Large intestine (tissue), 3 donors: Measurements from ENCODE around the gene FITM2. TPM values are rescaled to one million over a fixed set of nuclear protein-coding genes. Genes with fewer than 3 reads are reported as not detected.

Experiments
- DNase-seq, 2 donors: peaks; one replicate each; pipeline versions ENCODE4 v3.0.0 to v3.0.0-alpha.2; 2013
- H3K27ac ChIP-seq: one replicate; pipeline ENCODE4 v1.5.1; 2013; ENCODE audit warnings: low read length
- H3K27me3 ChIP-seq: 2 replicates; pipeline ENCODE4 v1.6.1; 2013; ENCODE audit warnings: low read length; ENCODE audit not compliant: control insufficient read depth, insufficient read depth
- H3K36me3 ChIP-seq: 2 replicates; pipeline ENCODE4 v1.6.1; 2013; ENCODE audit warnings: low read length; ENCODE audit not compliant: control insufficient read depth, insufficient read depth
- H3K4me1 ChIP-seq: one replicate; pipeline ENCODE4 v1.6.1; 2013; ENCODE audit warnings: low read length; ENCODE audit not compliant: control insufficient read depth, insufficient read depth
- H3K4me3 ChIP-seq: one replicate; pipeline ENCODE4 v1.5.1; 2013; ENCODE audit warnings: low read length
- H3K9me3 ChIP-seq: one replicate; pipeline ENCODE4 v1.6.1; 2013; ENCODE audit warnings: mild to moderate bottlenecking, low read depth, low read length, moderate library complexity; ENCODE audit not compliant: control insufficient read depth
- WGBS: methylation state at CpG from one replicate; pipeline ENCODE4 v1.1.5; 2013; ENCODE audit warnings: low lambda C conversion rate; ENCODE audit not compliant: insufficient coverage; 5-methylcytosine and 5-hydroxymethylcytosine counted together
- polyA plus RNA-seq: library from polyadenylated mRNA; unstranded; fragments of 120-200 nt; gene quantifications from one replicate; pipeline ENCODE4 v1.2.1, GENCODE V29; 2013

The FITM2 gene
- polyA plus RNA-seq, 1 donor: 7.4 TPM

GRCh38 chr20:44264287-44264686 is 46.7 kb downstream of the FITM2 start:
- Histone ChIP-seq H3K9me3 (no peaks in the 10 kb centered on the region), H3K36me3 (no peaks in the 10 kb centered on the region), H3K4me1 (no peaks in the 10 kb centered on the region), H3K4me3 (no peak overlapping the region), H3K27me3 (no peaks in the 10 kb centered on the region), H3K27ac (no peak overlapping the region)
- WGBS: no CpG with 5 or more reads among the region's 5 CpGs
- DNase-seq: no peak

- DNase-seq: no peak
- 82% methylated on average over 4 of the region's 28 CpGs for WGBS
- no peak overlapping the region for H3K27ac ChIP-seq
Measured at GRCh38 chr20:44258226-44258890, 52.6 kb downstream of the FITM2 start.

GRCh38 chr20:44256961-44257360 is 54.0 kb downstream of the FITM2 start:
- no peak for DNase-seq

More at GRCh38 chr20:44258226-44258890, 52.6 kb downstream of the FITM2 start:
- no peaks in the 10 kb centered on the region for H3K27me3 ChIP-seq
- H3K9me3 ChIP-seq: no peaks in the 10 kb centered on the region
- H3K4me3 ChIP-seq: no peak overlapping the region
- no peaks in the 10 kb centered on the region for H3K36me3 ChIP-seq
- H3K4me1 ChIP-seq: no peaks in the 10 kb centered on the region

DNA sequence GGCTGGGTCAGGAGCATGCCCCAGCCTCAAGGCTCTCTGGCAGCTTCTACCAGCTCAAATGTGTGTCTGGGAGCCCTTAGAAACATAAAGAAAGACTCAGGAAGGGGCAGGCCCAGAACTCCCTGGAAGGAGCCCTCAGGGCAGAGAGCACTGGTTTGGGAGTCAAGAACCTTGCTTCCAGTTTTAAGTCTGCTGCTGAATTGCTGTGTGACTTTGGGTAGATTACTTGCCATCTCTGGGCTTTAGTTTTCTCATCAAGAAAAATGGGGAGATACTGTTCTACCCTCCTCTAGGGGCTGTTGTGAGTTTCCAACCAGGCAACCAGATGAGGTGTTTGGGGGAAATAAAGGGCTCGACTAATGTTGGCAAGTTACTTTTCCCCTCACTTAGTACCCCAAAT is 55.1 kb downstream of the FITM2 start:
- Histone ChIP-seq H3K4me3 (no peak overlapping the region), H3K4me1 (no peaks in the 10 kb centered on the region), H3K9me3 (no peaks in the 10 kb centered on the region), H3K27ac (no peak overlapping the region), H3K36me3 (no peaks in the 10 kb centered on the region), H3K27me3 (no peaks in the 10 kb centered on the region)
- no CpG with 5 or more reads among the region's 1 CpG for WGBS
- no peak for DNase-seq

More at GRCh38 chr20:44256961-44257360, 54.0 kb downstream of the FITM2 start:
- no peaks in the 10 kb centered on the region for H3K27me3 ChIP-seq
- H3K4me1 ChIP-seq: no peaks in the 10 kb centered on the region
- no CpG with 5 or more reads among the region's 21 CpGs for WGBS
- H3K36me3 ChIP-seq: no peaks in the 10 kb centered on the region
- H3K4me3 ChIP-seq: no peak overlapping the region
- no peak overlapping the region for H3K27ac ChIP-seq
- no peaks in the 10 kb centered on the region for H3K9me3 ChIP-seq

DNA sequence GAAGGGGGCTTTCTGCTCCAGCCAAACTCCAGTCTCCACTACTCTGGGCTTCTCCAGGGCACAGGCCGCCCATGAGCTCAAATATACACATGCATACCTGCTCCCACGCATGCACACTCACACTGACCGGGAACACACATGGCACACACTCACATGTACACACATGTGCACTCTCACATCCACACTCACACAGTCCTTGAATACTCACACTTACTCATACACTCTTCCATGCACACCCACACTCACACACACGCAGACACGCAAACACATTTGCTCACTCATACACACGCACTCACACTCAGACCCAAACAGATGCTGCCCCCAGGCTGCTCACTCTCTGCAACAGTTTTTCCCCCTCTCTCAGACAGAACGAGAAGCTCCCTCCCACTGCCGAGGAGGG is 56.9 kb downstream of the FITM2 start:
- Histone ChIP-seq H3K27me3 (no peaks in the 10 kb centered on the region), H3K4me1 (no peaks in the 10 kb centered on the region), H3K9me3 (no peaks in the 10 kb centered on the region), H3K27ac (no peak overlapping the region), H3K36me3 (no peaks in the 10 kb centered on the region), H3K4me3 (no peak overlapping the region)
- no peak for DNase-seq
- WGBS: no CpG with 5 or more reads among the region's 8 CpGs

DNA sequence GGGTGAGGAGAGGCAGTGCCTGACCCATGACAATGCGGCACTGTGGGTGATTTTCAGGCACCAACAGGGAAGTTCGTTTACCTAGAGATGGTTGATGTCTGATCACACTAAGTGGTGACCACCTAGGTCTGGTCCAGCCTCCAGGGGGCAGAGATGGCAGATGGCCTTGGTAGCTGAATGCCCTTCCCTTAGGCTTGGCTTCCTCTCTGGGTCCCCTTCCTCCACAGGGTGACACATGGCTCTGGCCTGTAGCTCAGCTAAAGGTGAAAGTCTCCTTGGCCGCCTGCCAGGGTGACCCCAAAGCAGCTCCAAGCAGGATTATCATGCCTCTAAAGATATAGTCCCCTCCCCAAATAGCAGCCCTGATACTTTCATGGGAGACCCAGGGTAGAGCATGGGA is 57.5 kb downstream of the FITM2 start:
- Histone ChIP-seq H3K9me3 (no peaks in the 10 kb centered on the region), H3K27me3 (no peaks in the 10 kb centered on the region), H3K36me3 (no peaks in the 10 kb centered on the region), H3K4me1 (no peaks in the 10 kb centered on the region), H3K4me3 (no peak overlapping the region), H3K27ac (no peak overlapping the region)
- no peak for DNase-seq
- WGBS: no CpG with 5 or more reads among the region's 3 CpGs

Other genes with a start within 250 kb of the FITM2 start
- 15.6 TPM for gene JPH2, start 124.0 kb downstream of the FITM2 start, polyA plus RNA-seq
- 43.4 TPM for gene OSER1, start 100.4 kb downstream of the FITM2 start, polyA plus RNA-seq
- gene GDAP1L1, start 63.9 kb downstream of the FITM2 start, polyA plus RNA-seq: 5.4 TPM
- gene R3HDML, start 25.8 kb upstream of the FITM2 start, polyA plus RNA-seq: 0.04 TPM
- 259 TPM for gene HNF4A, start 44.5 kb upstream of the FITM2 start, polyA plus RNA-seq
- 10.0 TPM for gene TTPAL, start 164.7 kb upstream of the FITM2 start, polyA plus RNA-seq
- 69.2 TPM for gene SERINC3, start 210.9 kb upstream of the FITM2 start, polyA plus RNA-seq